Hair follicle dermal papilla cell (primary cell): ENCODE measurements around the gene CDC42EP5. TPM values are rescaled to one million over a fixed set of nuclear protein-coding genes. Genes with fewer than 3 reads are reported as not detected.

Experiments used
- small RNA-seq: library from RNA; depleted of rRNA; stranded (forward); fragments of <200 nt; gene quantifications from one replicate; pipeline ENCODE3, GENCODE V24; 2012
- total RNA-seq: library from RNA; depleted of rRNA; stranded (reverse); fragments of >200 nt; gene quantifications from 2 replicates; pipeline ENCODE4 v1.2.3, GENCODE V29; 2012

The CDC42EP5 gene, protein sequence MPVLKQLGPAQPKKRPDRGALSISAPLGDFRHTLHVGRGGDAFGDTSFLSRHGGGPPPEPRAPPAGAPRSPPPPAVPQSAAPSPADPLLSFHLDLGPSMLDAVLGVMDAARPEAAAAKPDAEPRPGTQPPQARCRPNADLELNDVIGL
- total RNA-seq = 32.1 and 36.8 TPM in 2 replicates

DNA sequence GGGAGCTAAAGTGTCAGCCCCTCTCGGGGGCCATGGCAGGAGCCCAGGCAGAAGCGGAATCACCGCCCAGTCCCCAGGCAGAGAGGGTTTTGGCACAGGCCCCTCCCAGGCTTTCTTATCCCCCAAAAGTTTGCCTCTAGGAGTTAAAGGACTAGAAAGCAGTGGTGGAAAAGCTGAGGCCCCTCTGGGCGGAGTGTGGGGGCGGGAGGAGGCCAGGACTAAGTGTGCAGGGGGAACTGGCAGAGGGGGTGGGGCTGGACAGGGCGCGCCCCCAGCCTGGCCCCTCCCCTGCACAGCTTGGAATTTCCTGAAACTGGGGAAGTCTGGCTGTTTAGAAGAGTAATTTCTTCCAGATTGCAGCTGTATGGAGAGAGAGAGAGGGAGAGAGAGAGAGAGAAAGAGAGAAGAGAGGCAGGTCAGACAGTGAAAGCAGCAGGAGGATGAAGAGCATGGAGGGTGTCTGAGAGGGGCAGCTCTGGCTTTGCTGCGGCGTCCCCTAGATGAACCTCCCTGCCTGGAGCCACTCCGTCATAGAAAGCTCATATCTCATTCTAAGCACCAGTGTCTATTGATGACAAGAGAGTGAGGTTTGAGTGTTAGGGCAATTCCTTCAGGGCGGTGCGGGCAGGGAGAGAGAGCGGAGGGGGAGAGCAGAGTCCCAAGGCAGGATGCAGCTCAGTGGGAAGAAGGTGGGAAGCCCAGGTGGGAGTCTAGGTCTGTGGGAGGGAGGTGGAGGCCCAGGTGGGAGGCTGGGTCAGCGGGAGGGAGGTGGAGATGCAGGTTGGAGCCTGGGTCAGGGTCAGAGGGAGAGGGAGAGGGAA, at the start of gene CDC42EP5:
Gene CDC42EP5, minus strand, starts transcription at position 226 of the 821 bp plus-strand sequence. CDS start 7,749 bp downstream, outside the sequence.

DNA sequence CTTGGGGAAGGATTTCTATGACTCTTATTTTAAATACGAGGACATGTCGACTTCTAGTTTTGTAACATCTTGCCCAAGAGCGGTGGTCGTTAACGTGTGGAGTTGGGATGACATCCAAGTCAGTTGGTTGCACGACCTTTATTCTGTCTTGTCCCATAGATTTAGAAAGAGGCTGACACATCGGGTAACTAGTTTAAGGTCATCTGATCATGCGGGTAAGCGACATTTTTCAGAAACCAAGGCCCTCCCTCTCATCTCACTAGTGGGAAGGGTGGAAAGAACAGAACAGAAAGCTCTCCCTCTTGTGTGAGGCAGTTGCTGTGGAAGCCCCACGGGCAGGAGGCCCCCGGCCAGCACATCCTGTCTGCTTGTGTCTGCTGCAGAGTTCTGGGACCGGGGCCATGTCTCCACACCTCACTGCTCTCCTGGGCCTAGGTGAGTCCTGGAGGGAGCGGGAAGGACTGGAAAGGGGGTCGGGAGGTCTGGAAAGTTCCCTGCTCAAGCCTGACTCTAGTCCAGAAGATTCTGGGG, 29.5 kb upstream of the CDC42EP5 start, which contains the start of gene LAIR2:
Gene LAIR2, plus strand, starts transcription at position 314 of the 531 bp plus-strand sequence. Its CDS starts 88 bp downstream, at position 402.

DNA sequence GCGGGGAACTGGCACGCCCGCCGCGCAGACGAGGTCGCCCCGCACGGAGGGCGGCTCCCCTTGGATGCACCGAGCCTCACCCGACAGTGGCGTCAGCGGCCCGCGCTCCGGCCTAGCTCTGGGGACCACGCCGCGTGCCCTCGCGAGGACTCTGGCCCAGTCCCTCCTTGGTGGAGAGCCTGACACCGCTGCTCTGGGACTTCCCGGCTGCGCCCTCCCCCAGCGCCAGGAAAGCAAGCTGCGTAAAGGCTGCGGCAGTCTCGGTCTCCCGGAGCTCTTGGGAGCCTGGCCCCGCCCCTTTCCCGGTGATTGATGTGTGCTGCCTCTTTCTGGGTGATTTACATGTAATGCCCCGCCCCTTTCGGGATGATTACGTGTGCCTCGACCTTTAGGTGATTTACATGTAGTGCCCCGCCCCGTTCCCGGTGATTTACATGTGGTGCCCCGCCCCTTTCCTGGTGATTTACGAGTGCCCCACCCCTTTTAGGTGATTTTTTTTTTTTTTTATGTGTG, 9.5 kb downstream of the CDC42EP5 start, which contains the start of gene LENG9:
Gene LENG9, minus strand, starts transcription at position 248 of the 513 bp plus-strand sequence. CDS start 252 bp downstream, outside the sequence.

DNA sequence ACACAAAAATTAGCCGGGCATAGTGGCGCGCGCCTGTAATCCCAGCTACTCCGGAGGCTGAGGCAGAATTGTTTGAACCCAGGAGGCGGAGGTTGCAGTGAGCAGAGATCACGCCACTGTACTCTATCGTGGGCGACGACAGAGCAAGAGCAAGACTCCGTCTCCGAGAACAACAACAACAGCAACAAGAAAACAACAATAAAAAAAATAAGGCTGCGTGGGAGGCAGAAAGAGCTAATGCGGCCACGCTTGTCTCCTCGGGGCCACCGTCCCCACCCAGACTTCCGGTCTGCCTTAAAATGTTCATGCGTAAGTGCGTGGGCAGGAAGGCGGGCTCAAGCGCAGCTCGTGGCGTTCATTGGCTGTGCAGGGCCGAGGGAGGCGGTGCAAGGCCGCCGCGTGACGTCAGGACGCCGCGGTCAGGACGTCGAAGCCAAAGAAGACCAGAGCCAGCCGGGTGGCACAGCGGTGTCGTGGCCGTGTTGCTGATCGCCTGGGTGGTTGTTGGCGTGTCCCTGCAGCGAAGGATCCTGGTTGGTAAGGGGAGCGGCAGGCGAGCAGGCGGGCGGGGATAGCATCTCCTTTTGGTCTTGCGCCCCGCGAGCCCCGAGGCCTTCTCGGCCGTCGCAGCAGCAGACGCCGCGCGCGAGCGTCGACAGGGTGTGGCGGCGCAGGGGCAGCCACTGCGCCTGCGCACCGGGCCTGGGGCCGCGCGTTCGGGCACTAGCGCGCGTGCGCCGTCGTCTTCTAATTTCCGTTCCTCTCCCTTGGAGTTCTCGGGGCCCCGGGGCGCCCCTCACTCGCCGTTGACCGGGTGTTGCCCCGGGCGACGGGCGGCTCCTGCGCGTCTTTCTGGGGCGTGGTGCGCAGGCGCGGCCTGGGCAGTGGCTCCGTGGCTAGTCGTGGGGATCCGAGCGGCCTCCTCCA, 24.1 kb downstream of the CDC42EP5 start, which contains the start of gene LENG8:
Gene LENG8, plus strand, starts transcription at position 426 of the 927 bp plus-strand sequence. CDS start 2,146 bp downstream, outside the sequence.

DNA sequence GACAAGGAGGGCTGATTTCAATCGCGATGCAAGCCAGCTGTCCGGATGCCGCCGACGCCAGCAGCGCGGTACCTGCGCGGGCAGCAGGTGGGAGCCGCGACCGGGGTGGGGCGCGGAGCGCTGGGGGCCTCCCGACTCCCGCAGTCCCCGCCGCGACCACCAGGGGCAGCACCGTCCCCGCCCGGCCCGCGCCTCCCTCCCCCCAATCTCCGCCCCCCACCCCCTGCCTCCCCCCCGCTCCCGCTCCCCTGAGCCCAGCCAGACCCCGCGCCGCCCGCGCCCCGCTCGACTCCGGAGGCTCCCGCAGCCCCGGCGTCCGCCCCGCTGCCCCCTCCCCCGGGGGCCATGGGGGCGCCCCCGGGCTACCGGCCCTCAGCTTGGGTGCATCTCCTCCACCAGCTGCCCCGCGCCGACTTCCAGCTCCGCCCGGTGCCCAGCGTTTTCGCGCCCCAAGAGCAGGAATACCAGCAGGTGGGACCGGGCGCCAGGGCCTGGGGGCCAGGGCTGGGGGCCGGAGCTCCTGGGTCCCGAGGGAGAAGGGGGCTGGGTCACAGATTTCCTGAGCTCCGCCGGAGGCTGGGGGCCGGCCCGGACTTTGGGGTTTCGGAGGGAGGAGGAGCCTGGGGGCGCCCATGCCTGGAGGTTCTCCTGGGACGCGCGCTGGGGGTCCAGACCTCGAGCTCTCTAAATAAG, 57.7 kb downstream of the CDC42EP5 start, which contains the start of gene TTYH1:
Gene TTYH1, plus strand, starts transcription at position 257 of the 693 bp plus-strand sequence. Its CDS starts 89 bp downstream, at position 346.

Small RNA genes within 50 kb of the gene (small RNA-seq; reads per million reads assigned to genes)
- gene AC245884.3 = not detected

Other genes with a start within 250 kb of the CDC42EP5 start
- gene LILRA6, start 230.5 kb downstream of the CDC42EP5 start, total RNA-seq = not detected in 2 replicates
- not detected in 2 replicates for gene LILRB5, start 216.0 kb downstream of the CDC42EP5 start, total RNA-seq
- gene LILRB2, start 192.2 kb downstream of the CDC42EP5 start, total RNA-seq = not detected in 2 replicates
- not detected in 2 replicates for gene LILRA5, start 160.1 kb downstream of the CDC42EP5 start, total RNA-seq
- not detected in 2 replicates for gene LILRA4, start 134.1 kb downstream of the CDC42EP5 start, total RNA-seq
- gene LAIR1, start 108.4 kb downstream of the CDC42EP5 start, total RNA-seq = 0.16 TPM in 1 of 2 replicates, not detected in the other
- not detected in 2 replicates for gene TTYH1, start 57.8 kb downstream of the CDC42EP5 start, total RNA-seq
- gene LENG8, start 24.1 kb downstream of the CDC42EP5 start, total RNA-seq = 79.0 and 79.4 TPM in 2 replicates
- gene LENG9, start 9.5 kb downstream of the CDC42EP5 start, total RNA-seq = 16.9 and 20.6 TPM in 2 replicates
- not detected in 2 replicates for gene LAIR2, start 29.5 kb upstream of the CDC42EP5 start, total RNA-seq
- gene LILRA2, start 100.5 kb upstream of the CDC42EP5 start, total RNA-seq = not detected in 2 replicates
- not detected in 2 replicates for gene LILRA1, start 120.3 kb upstream of the CDC42EP5 start, total RNA-seq
- not detected in 2 replicates for gene LILRB1, start 157.2 kb upstream of the CDC42EP5 start, total RNA-seq
- gene LILRB4, start 189.7 kb upstream of the CDC42EP5 start, total RNA-seq = not detected in 2 replicates